Measurements from ENCODE around the gene EPS15. TPM values are rescaled to one million over a fixed set of nuclear protein-coding genes. Genes with fewer than 3 reads are reported as not detected.

The EPS15 gene
- total and polyA plus RNA-seq, 10 donors: 24.2 to 142 (median 126) TPM

GRCh38 chr1:51329443-51330325 is 189.4 kb downstream of the EPS15 start:
- peaks cover 0 to 46% (median 16%) of the 10 kb centered on the region in 7 donors for H3K27me3 ChIP-seq (replicated peaks in 1 of 7)
- intact Hi-C loops (cut with DNase I; ENCODE audit: low total_unique reads): no loop called here
- no peak for DNase-seq
- no peaks in the 10 kb centered on the region for H3K36me3 ChIP-seq
- no peak overlapping the region for H3K27ac ChIP-seq
- 42 to 87% (median 49%) methylated on average over 7 to 26 of the region's 26 CpGs for WGBS, 5 donors
- peak overlapping the region in 1 of 8 donors; percentile 69 for H3K4me3 ChIP-seq
- TF ChIP-seq POLR2AphosphoS5 (IDR thresholded peaks at IDR 0.05): no peak
- no peak for TF ChIP-seq POLR2A (IDR thresholded peaks at IDR 0.05)
- TF ChIP-seq CTCF (IDR thresholded peaks at IDR 0.05 in 8 of 11, conservative IDR thresholded peaks at IDR 0.05 in 3 of 11): no peak
- peaks cover 0 to 20% (median 8%) of the 10 kb centered on the region in 6 donors for H3K4me1 ChIP-seq
- H3K9me3 ChIP-seq: no peaks in the 10 kb centered on the region

- no peak for DNase-seq
- no peak overlapping the region for H3K27ac ChIP-seq
- H3K4me3 ChIP-seq: no peak overlapping the region
Observed at GRCh38 chr1:51328926-51329325, 190.1 kb downstream of the EPS15 start.

GRCh38 chr1:51328279-51328678 is 190.8 kb downstream of the EPS15 start:
- DNase-seq: no peak
- Histone ChIP-seq H3K4me1 (peaks cover 0 to 20% (median 8%) of the 10 kb centered on the region in 6 donors), H3K36me3 (no peaks in the 10 kb centered on the region), H3K4me3 (no peak overlapping the region), H3K27me3 (replicated peaks in 1 of 7) (peaks cover 0 to 44% (median 16%) of the 10 kb centered on the region in 7 donors), H3K9me3 (no peaks in the 10 kb centered on the region), H3K27ac (no peak overlapping the region)
- WGBS, 5 donors: 93 to 98% (median 98%) methylated on average over 3 of the region's 3 CpGs
- intact Hi-C loops (cut with DNase I; ENCODE audit: low total_unique reads): no loop called here
- no peak for TF ChIP-seq POLR2AphosphoS5 (IDR thresholded peaks at IDR 0.05)
- TF ChIP-seq POLR2A (IDR thresholded peaks at IDR 0.05): no peak
- TF ChIP-seq CTCF (IDR thresholded peaks at IDR 0.05 in 8 of 11, conservative IDR thresholded peaks at IDR 0.05 in 3 of 11): no peak

More at GRCh38 chr1:51328926-51329325, 190.1 kb downstream of the EPS15 start:
- H3K27me3 ChIP-seq (replicated peaks in 1 of 7): peaks cover 0 to 44% (median 16%) of the 10 kb centered on the region in 7 donors
- no peaks in the 10 kb centered on the region for H3K9me3 ChIP-seq
- intact Hi-C loops (cut with DNase I; ENCODE audit: low total_unique reads): no loop called here
- no peaks in the 10 kb centered on the region for H3K36me3 ChIP-seq
- peaks cover 0 to 20% (median 8%) of the 10 kb centered on the region in 6 donors for H3K4me1 ChIP-seq
- 87 to 100% (median 88%) methylated on average over 4 of the region's 4 CpGs for WGBS, 5 donors
- TF ChIP-seq POLR2AphosphoS5 (IDR thresholded peaks at IDR 0.05) (no peak), POLR2A (IDR thresholded peaks at IDR 0.05) (no peak), CTCF (IDR thresholded peaks at IDR 0.05 in 8 of 11, conservative IDR thresholded peaks at IDR 0.05 in 3 of 11) (no peak)

GRCh38 chr1:51327386-51327785 is 191.7 kb downstream of the EPS15 start:
- H3K27ac ChIP-seq: no peak overlapping the region
- TF ChIP-seq POLR2A (IDR thresholded peaks at IDR 0.05): no peak
- TF ChIP-seq POLR2AphosphoS5 (IDR thresholded peaks at IDR 0.05): no peak
- TF ChIP-seq CTCF (IDR thresholded peaks at IDR 0.05 in 8 of 11, conservative IDR thresholded peaks at IDR 0.05 in 3 of 11): no peak
- DNase-seq: no peak
- no peaks in the 10 kb centered on the region for H3K36me3 ChIP-seq
- no peaks in the 10 kb centered on the region for H3K9me3 ChIP-seq
- peaks cover 0 to 20% (median 8%) of the 10 kb centered on the region in 6 donors for H3K4me1 ChIP-seq
- no peak overlapping the region for H3K4me3 ChIP-seq
- intact Hi-C loops (cut with DNase I; ENCODE audit: low total_unique reads): no loop called here
- WGBS, 5 donors: 76 to 83% (median 79%) methylated on average over 5 of the region's 5 CpGs
- peaks cover 0 to 44% (median 16%) of the 10 kb centered on the region in 7 donors for H3K27me3 ChIP-seq (replicated peaks in 1 of 7)

All from spleen (tissue), 11 donors.